Activated CD8-positive, alpha-beta T cell treated with anti-CD3 and anti-CD28 coated beads for 36 hours (primary cell): ENCODE measurements around the gene PANK4. TPM values are rescaled to one million over a fixed set of nuclear protein-coding genes. Genes with fewer than 3 reads are reported as not detected.

ENCODE experiments used
- ATAC-seq: fragments of 200-7000 bp; cut with Tn5 transposase; one replicate; pipeline ENCODE4 v1.10.0; 2021; ENCODE audit warnings: mild to moderate bottlenecking, moderate library complexity
- CTCF ChIA-PET: fragments of 350-600 bp; sonication (Branson Sonifier 250); formaldehyde crosslinking; loops from one replicate; lab custom pipeline; 2021; ENCODE audit warnings: antibody characterized with exemption; lab: Charles Lee
- POLR2A ChIA-PET: fragments of 350-600 bp; sonication (Branson Sonifier 250); formaldehyde crosslinking; loops from one replicate; lab custom pipeline; 2021; ENCODE audit warnings: antibody characterized with exemption; lab: Charles Lee
- DNase-seq: peaks from one replicate; pipeline ENCODE4 v3.0.0-alpha.2; 2020
- H3K27ac Mint-ChIP-seq: one replicate; pipeline ENCODE4 v1.8.0; 2021; ENCODE audit warnings: mild to moderate bottlenecking, mixed read lengths
- H3K27me3 Mint-ChIP-seq: one replicate; pipeline ENCODE4 v1.8.0; 2021; ENCODE audit warnings: mixed read lengths
- H3K36me3 Mint-ChIP-seq: one replicate; pipeline ENCODE4 v1.8.0; 2021; ENCODE audit warnings: low read depth, mixed read lengths
- H3K4me1 Mint-ChIP-seq: one replicate; pipeline ENCODE4 v1.8.0; 2021; ENCODE audit warnings: low read depth, mixed read lengths
- H3K4me3 Mint-ChIP-seq: one replicate; pipeline ENCODE4 v1.8.0; 2021; ENCODE audit warnings: mild to moderate bottlenecking, moderate library complexity, mixed read lengths
- H3K9me3 Mint-ChIP-seq: one replicate; pipeline ENCODE4 v1.8.0; 2021; ENCODE audit warnings: mixed read lengths
- intact Hi-C: fragments of 100-400 bp; cut with micrococcal nuclease; formaldehyde crosslinking; loops from one replicate; pipeline ENCODE4 v1.10.0; 2022
- total RNA-seq, 2 experiments: library from RNA; stranded (reverse); gene quantifications; one replicate each; pipeline ENCODE4 v1.2.3, GENCODE V29; 2021
- TF ChIP-seq, protein P1 (sequence below): fragments of 200-600 bp; IDR thresholded peaks from one replicate; pipeline ENCODE4 v1.8.0; 2022; ENCODE audit warnings: antibody characterized with exemption, mild to moderate bottlenecking

Gene PANK4
- total RNA-seq, 2 experiments from 2014 or later = 39.0 to 40.6 TPM

DNA sequence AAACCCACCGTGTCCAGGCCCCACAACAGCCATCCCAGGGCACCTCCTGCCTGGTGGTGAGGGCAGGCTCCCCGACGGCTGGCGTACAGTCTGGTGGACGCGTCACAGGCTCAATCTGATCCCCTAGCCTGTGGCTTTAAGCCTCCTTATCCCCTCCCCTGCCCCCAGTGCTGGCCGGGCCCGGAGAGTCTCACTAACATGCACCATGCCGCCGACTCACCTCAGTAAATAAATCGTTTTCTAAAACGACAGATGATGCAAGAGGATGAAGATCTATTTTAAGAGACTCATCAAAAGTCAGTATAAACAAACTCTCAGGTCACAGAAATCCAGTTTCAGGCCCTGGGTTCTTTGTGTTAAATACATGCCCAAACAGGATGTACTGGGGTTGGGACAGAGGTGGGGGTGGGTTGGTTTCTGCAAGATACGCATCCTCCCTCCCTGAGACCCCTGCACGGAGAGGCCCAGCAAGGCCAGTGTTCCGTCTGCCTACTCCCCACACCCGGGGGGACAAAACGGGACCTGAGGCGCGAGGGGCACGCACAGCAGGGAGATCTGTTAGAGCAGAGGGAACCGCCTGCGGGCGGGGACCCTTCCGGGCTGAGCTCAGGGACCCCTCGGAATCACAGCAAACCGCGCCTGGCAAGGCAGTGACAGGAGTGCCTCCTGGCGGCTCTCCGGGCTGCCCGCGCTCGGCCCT, 3.1 kb downstream of the PANK4 start:
- Mint-ChIP-seq H3K27me3 (peaks cover 2% of the 10 kb centered on the region), H3K4me1 (peaks cover 38% of the 10 kb centered on the region), H3K4me3 (peak overlapping the region; percentile 81), H3K9me3 (no peaks in the 10 kb centered on the region), H3K27ac (peak overlapping the region; percentile 98), H3K36me3 (peaks cover 30% of the 10 kb centered on the region)
- TF ChIP-seq, protein P1, sequence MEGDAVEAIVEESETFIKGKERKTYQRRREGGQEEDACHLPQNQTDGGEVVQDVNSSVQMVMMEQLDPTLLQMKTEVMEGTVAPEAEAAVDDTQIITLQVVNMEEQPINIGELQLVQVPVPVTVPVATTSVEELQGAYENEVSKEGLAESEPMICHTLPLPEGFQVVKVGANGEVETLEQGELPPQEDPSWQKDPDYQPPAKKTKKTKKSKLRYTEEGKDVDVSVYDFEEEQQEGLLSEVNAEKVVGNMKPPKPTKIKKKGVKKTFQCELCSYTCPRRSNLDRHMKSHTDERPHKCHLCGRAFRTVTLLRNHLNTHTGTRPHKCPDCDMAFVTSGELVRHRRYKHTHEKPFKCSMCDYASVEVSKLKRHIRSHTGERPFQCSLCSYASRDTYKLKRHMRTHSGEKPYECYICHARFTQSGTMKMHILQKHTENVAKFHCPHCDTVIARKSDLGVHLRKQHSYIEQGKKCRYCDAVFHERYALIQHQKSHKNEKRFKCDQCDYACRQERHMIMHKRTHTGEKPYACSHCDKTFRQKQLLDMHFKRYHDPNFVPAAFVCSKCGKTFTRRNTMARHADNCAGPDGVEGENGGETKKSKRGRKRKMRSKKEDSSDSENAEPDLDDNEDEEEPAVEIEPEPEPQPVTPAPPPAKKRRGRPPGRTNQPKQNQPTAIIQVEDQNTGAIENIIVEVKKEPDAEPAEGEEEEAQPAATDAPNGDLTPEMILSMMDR = peak; percentile 54
- intact Hi-C loops = no loop called here
- POLR2A ChIA-PET = interaction anchor here (1.0 to 11.3 kb wide), 7 partner anchors 16 to 62 kb away, joined by 3 to 138 read pairs (median 5); partner anchors contain the start of gene TNFRSF14
- CTCF ChIA-PET = interaction anchor here (0.6 to 3.9 kb wide), 12 partner anchors 11 to 328 kb away, joined by 3 to 30 read pairs (median 6); partner anchors contain the start of gene TNFRSF14
- peak; percentile 71 for DNase-seq
- peak; percentile 10 for ATAC-seq

DNA sequence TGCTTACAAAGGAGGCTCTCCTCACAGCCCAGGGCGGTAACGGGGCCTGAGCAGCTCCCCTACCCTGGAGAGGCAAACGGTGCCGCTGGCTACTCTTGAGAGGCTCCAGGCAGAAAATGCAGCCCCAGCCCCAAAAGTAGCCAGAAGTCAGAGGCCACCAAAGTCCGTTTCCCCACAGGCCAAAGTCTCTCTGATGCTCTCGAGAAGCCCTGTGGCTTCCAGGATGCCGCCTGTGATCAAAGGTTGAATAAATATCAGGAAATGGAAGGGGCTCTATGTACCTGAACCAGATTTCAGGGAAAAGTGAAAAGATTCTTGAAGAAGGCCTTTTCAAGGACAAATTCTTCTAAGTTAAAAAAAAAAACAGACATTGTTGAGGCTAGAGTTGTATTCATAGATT, 4.2 kb downstream of the PANK4 start:
- CTCF ChIA-PET = interaction anchor here (1.1 to 1.3 kb wide), 2 partner anchors 27 to 107 kb away, joined by 3 read pairs; no protein-coding TSS in a partner anchor
- Mint-ChIP-seq H3K4me3 (no peak overlapping the region), H3K9me3 (no peaks in the 10 kb centered on the region), H3K27ac (peak overlapping the region; percentile 98), H3K4me1 (peaks cover 35% of the 10 kb centered on the region), H3K27me3 (peaks cover 2% of the 10 kb centered on the region), H3K36me3 (peaks cover 30% of the 10 kb centered on the region)
- POLR2A ChIA-PET = interaction anchor here (0.8 kb wide), 1 partner anchor 13 kb away, joined by 3 read pairs; no protein-coding TSS in a partner anchor
- ATAC-seq (no peak), DNase-seq (no peak)
- intact Hi-C loops = no loop called here
- TF ChIP-seq, protein P1 = no peak

DNA sequence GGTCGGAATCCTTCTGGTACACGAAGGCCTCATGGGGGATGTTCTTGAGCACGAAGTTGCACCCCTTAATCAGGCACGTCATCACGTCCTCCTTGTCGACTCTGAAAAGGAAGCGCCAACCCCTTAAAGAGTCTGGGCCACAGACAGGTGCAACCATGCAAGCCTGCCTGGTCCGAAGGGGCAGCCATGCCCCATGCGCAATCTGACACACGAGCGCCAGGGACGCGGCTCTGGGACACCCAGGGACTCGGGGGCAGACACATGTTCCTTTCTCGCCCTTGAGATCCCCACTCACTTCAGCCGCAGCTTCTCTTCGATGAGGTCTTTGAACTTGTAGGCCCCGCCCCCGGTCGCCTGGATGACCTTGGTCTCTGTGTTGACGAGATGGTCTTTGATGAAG, 5.6 kb downstream of the PANK4 start:
- ATAC-seq (no peak), DNase-seq (no peak)
- H3K36me3 Mint-ChIP-seq = peaks cover 30% of the 10 kb centered on the region
- TF ChIP-seq, protein P1 = no peak
- no peak overlapping the region for H3K4me3 Mint-ChIP-seq
- POLR2A ChIA-PET = interaction anchor here (1.6 kb wide), 1 partner anchor 14 kb away, joined by 7 read pairs; no protein-coding TSS in a partner anchor
- peaks cover 30% of the 10 kb centered on the region for H3K4me1 Mint-ChIP-seq
- H3K27ac Mint-ChIP-seq = peak overlapping the region; percentile 30
- CTCF ChIA-PET = no interaction called here
- H3K9me3 Mint-ChIP-seq = no peaks in the 10 kb centered on the region
- intact Hi-C loops = no loop called here
- H3K27me3 Mint-ChIP-seq = no peaks in the 10 kb centered on the region

GRCh38 chr1:2520206-2520605, 6.2 kb downstream of the PANK4 start:
- DNase-seq = no peak
- Mint-ChIP-seq H3K27me3 (no peaks in the 10 kb centered on the region), H3K9me3 (no peaks in the 10 kb centered on the region), H3K36me3 (peaks cover 30% of the 10 kb centered on the region), H3K4me3 (no peak overlapping the region), H3K4me1 (peaks cover 30% of the 10 kb centered on the region), H3K27ac (no peak overlapping the region)
- ChIA-PET POLR2A (interaction anchor here (1.1 to 1.6 kb wide), 2 partner anchors 10 to 13 kb away, joined by 3 to 7 read pairs; no protein-coding TSS in a partner anchor), CTCF (no interaction called here)
- intact Hi-C loops = no loop called here
- ATAC-seq = no peak
- TF ChIP-seq, protein P1 = no peak

DNA sequence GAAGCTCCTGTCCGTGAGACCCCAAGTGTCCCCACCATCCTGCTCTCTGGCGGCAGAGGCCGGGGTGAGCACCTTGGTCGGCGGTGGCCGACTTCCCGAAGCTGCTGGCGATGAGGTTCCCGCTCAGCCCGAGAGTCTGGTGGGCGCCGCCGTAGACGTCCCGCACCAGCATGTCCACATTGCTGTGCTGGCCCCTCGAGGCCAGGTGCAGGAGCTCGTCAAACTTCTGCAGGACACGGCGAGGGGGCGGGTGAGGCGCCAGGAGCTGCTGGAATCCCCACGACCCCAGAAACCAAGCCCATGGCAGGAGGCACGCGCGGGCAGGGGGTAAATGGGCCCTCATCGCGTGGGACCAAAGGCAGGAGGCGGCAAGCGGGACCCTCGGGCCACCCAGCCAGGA, 6.7 kb downstream of the PANK4 start:
- TF ChIP-seq, protein P1 = no peak
- ATAC-seq = no peak
- intact Hi-C loops = no loop called here
- no peak overlapping the region for H3K4me3 Mint-ChIP-seq
- ChIA-PET CTCF (interaction anchor here (0.8 to 1.0 kb wide), 2 partner anchors 37 to 105 kb away, joined by 3 read pairs; partner anchors contain the start of gene TNFRSF14), POLR2A (interaction anchor here (0.7 to 1.6 kb wide), 4 partner anchors 10 to 64 kb away, joined by 3 to 7 read pairs (median 3); no protein-coding TSS in a partner anchor)
- no peaks in the 10 kb centered on the region for H3K27me3 Mint-ChIP-seq
- no peaks in the 10 kb centered on the region for H3K9me3 Mint-ChIP-seq
- no peak overlapping the region for H3K27ac Mint-ChIP-seq
- no peak for DNase-seq
- peaks cover 26% of the 10 kb centered on the region for H3K36me3 Mint-ChIP-seq
- peaks cover 25% of the 10 kb centered on the region for H3K4me1 Mint-ChIP-seq
